Stomach (tissue), 9 donors: ENCODE data around the gene CNTNAP5. TPM values are rescaled to one million over a fixed set of nuclear protein-coding genes. Genes with fewer than 3 reads are reported as not detected.

Source experiments
- DNase-seq, 2 donors: peaks; one replicate each; pipeline versions ENCODE4 v3.0.0 to v3.0.0-alpha.2; 2013 to 2019
- H3K27ac ChIP-seq, 5 donors: fragments of 200-600 bp in 4 of 5; sonication (generic) in 4 of 5; one replicate each; pipeline ENCODE4 v1.5.1; 2013 to 2019; ENCODE audit warnings: mild to moderate bottlenecking in 1 of 5, moderate library complexity in 1 of 5
- H3K27me3 ChIP-seq, 3 donors: fragments of 200-600 bp; sonication (generic); one replicate each; pipeline ENCODE4 v1.5.1; 2017 to 2019; ENCODE audit warnings: mixed run types in 1 of 3
- H3K36me3 ChIP-seq, 4 donors: fragments of 200-600 bp; sonication (generic); 1 replicate in 3 of 4; 2 replicates in 1 of 4; pipeline ENCODE4 v1.5.1; 2016 to 2019
- H3K4me1 ChIP-seq, 4 donors: fragments of 200-600 bp; sonication (generic); one replicate each; pipeline ENCODE4 v1.5.1; 2016 to 2019
- H3K4me3 ChIP-seq, 4 donors: fragments of 200-600 bp; sonication (generic) in 3 of 4; one replicate each; pipeline ENCODE4 v1.5.1; 2016 to 2019; ENCODE audit warnings: mild to moderate bottlenecking in 1 of 4
- H3K9me3 ChIP-seq, 4 donors: fragments of 200-600 bp; sonication (generic); one replicate each; pipeline ENCODE4 v1.5.1; 2016 to 2019
- CTCF ChIP-seq, 7 experiments: fragments of 450-650 bp in 4 of 7; fragments of 200-600 bp in 3 of 7; sonication (generic) in 3 of 7; IDR thresholded peaks; one replicate each; pipeline ENCODE4 v1.5.1; 2016 to 2019; ENCODE audit warnings: antibody characterized with exemption in 7 of 7, control low read depth in 2 of 7, mild to moderate bottlenecking in 1 of 7
- EP300 ChIP-seq: sonication (generic); formaldehyde crosslinking; IDR thresholded peaks from one replicate; pipeline ENCODE4 v1.6.1; 2017; ENCODE audit warnings: antibody characterized with exemption
- POLR2A ChIP-seq, 4 donors: fragments of 450-650 bp; IDR thresholded peaks; one replicate each; pipeline ENCODE4 v1.6.1; 2016; ENCODE audit warnings: antibody characterized with exemption in 4 of 4, control low read depth in 2 of 4, mild to moderate bottlenecking in 1 of 4, moderate library complexity in 1 of 4
- POLR2AphosphoS5 ChIP-seq, 3 donors: sonication (generic); formaldehyde crosslinking; IDR thresholded peaks; one replicate each; pipeline ENCODE4 v1.6.1; 2016; ENCODE audit warnings: antibody characterized with exemption in 3 of 3
- WGBS, 5 donors: extraction: QIAGEN DNeasy Blood & Tissue Kit in 3 of 5; methylation state at CpG; one replicate each; pipeline versions ENCODE4 v1.1.5 to v1.1.7; 2013 to 2018; 5-methylcytosine and 5-hydroxymethylcytosine counted together
- intact Hi-C: fragments of 100-400 bp; cut with DNase I; formaldehyde crosslinking; loops from one replicate; pipeline ENCODE4 v1.15.1; 2023; ENCODE audit warnings: low total_unique reads
- polyA plus RNA-seq, 3 donors: library from polyadenylated mRNA; stranded (reverse); fragments of 200-250 nt; gene quantifications; one replicate each; pipeline ENCODE4 v1.2.3, GENCODE V29; 2013
- total RNA-seq, 5 donors: library from RNA; depleted of rRNA; stranded (reverse); fragments of >200 nt; gene quantifications; one replicate each; pipeline versions ENCODE4 v1.1.0 to v1.2.3, GENCODE V29; 2014 to 2016
- donor health status: healthy with polysubstance abuse.
- donor health status: Bipolar disorder and iron deficiency.
- donor health status: healthy.

Gene CNTNAP5
- total and polyA plus RNA-seq, 8 donors, result 1.3 TPM; not detected in 7

GRCh38 chr2:124149571-124149970 is 124.5 kb downstream of the CNTNAP5 start:
- H3K27me3 ChIP-seq, result no peaks in the 10 kb centered on the region
- no peaks in the 10 kb centered on the region for H3K9me3 ChIP-seq
- no peaks in the 10 kb centered on the region for H3K4me1 ChIP-seq
- no peak for TF ChIP-seq POLR2AphosphoS5 (IDR thresholded peaks at IDR 0.05)
- TF ChIP-seq POLR2A (IDR thresholded peaks at IDR 0.05), result no peak
- no peak for TF ChIP-seq EP300
- no peak for TF ChIP-seq CTCF (IDR thresholded peaks at IDR 0.05)
- no peaks in the 10 kb centered on the region for H3K36me3 ChIP-seq
- H3K27ac ChIP-seq, result no peak overlapping the region
- no peak for DNase-seq
- WGBS, 5 donors, result 50 to 67% (median 55%) methylated on average over 6 of the region's 6 CpGs
- intact Hi-C loops, result no loop called here
- H3K4me3 ChIP-seq, result no peak overlapping the region

- TF ChIP-seq POLR2A (IDR thresholded peaks at IDR 0.05) (no peak), POLR2AphosphoS5 (IDR thresholded peaks at IDR 0.05) (no peak), CTCF (IDR thresholded peaks at IDR 0.05) (no peak), EP300 (no peak)
- no peaks in the 10 kb centered on the region for H3K27me3 ChIP-seq
- no peak overlapping the region for H3K4me3 ChIP-seq
- no peaks in the 10 kb centered on the region for H3K9me3 ChIP-seq
- intact Hi-C loops, result no loop called here
- no peak for DNase-seq
- WGBS, 5 donors, result 84 to 92% (median 88%) methylated on average over 4 of the region's 4 CpGs
- no peak overlapping the region for H3K27ac ChIP-seq
- H3K36me3 ChIP-seq, result no peaks in the 10 kb centered on the region
- H3K4me1 ChIP-seq, result no peaks in the 10 kb centered on the region
Measured at GRCh38 chr2:124151691-124152090, 126.6 kb downstream of the CNTNAP5 start.

- H3K27ac ChIP-seq, result no peak overlapping the region
- H3K27me3 ChIP-seq, result no peaks in the 10 kb centered on the region
- TF ChIP-seq CTCF (IDR thresholded peaks at IDR 0.05), result no peak
- no peaks in the 10 kb centered on the region for H3K36me3 ChIP-seq
- WGBS, 5 donors, result 81 to 96% (median 88%) methylated on average over 8 of the region's 8 CpGs
- H3K9me3 ChIP-seq, result no peaks in the 10 kb centered on the region
- DNase-seq, result no peak
- intact Hi-C loops, result no loop called here
- no peak overlapping the region for H3K4me3 ChIP-seq
- H3K4me1 ChIP-seq, result no peaks in the 10 kb centered on the region
Measured at GRCh38 chr2:124153713-124154112, 128.6 kb downstream of the CNTNAP5 start.

GRCh38 chr2:124159166-124159565 is 134.1 kb downstream of the CNTNAP5 start:
- Histone ChIP-seq H3K9me3 (no peaks in the 10 kb centered on the region), H3K27ac (no peak overlapping the region), H3K4me1 (peaks cover 0 to 12% (median 0%) of the 10 kb centered on the region in 4 donors), H3K27me3 (no peaks in the 10 kb centered on the region), H3K36me3 (no peaks in the 10 kb centered on the region), H3K4me3 (no peak overlapping the region)
- WGBS, 5 donors, result 60 to 83% (median 81%) methylated on average over 1 of the region's 1 CpG
- DNase-seq, result no peak
- no peak for TF ChIP-seq POLR2A (IDR thresholded peaks at IDR 0.05)
- TF ChIP-seq POLR2AphosphoS5 (IDR thresholded peaks at IDR 0.05), result no peak
- no peak for TF ChIP-seq EP300
- TF ChIP-seq CTCF (IDR thresholded peaks at IDR 0.05), result no peak
- intact Hi-C loops, result no loop called here

- no peak for DNase-seq
- Histone ChIP-seq H3K27ac (no peak overlapping the region), H3K36me3 (no peaks in the 10 kb centered on the region), H3K27me3 (no peaks in the 10 kb centered on the region), H3K4me3 (no peak overlapping the region), H3K4me1 (peaks cover 0 to 13% (median 0%) of the 10 kb centered on the region in 4 donors), H3K9me3 (no peaks in the 10 kb centered on the region)
- intact Hi-C loops, result no loop called here
- TF ChIP-seq EP300, result no peak
- no peak for TF ChIP-seq POLR2A (IDR thresholded peaks at IDR 0.05)
- no peak for TF ChIP-seq POLR2AphosphoS5 (IDR thresholded peaks at IDR 0.05)
- no peak for TF ChIP-seq CTCF (IDR thresholded peaks at IDR 0.05)
Measured at GRCh38 chr2:124161542-124161941, 136.5 kb downstream of the CNTNAP5 start.
